Skeletal muscle satellite cell (primary cell): ENCODE measurements around the gene RIT1.
A peak's percentile ranks its signal among the peaks of the same experiment; 100 is the strongest.

Experiments used
- H3K27me3 ChIP-seq: 2 replicates; pipeline ENCODE4 v1.7.0; 2013; ENCODE audit warnings: low read length; ENCODE audit not compliant: control insufficient read depth, insufficient read depth
- H3K36me3 ChIP-seq: 2 replicates; pipeline ENCODE4 v1.7.0; 2013; ENCODE audit warnings: mild to moderate bottlenecking, control low read depth, low read length; ENCODE audit not compliant: insufficient read depth
- H3K4me1 ChIP-seq: 2 replicates; pipeline ENCODE4 v1.7.0; 2013; ENCODE audit warnings: low read length; ENCODE audit not compliant: control insufficient read depth, insufficient read depth
- H3K4me2 ChIP-seq: 2 replicates; pipeline ENCODE4 v1.7.0; 2013; ENCODE audit warnings: mild to moderate bottlenecking, low read length
- H3K4me3 ChIP-seq: 2 replicates; pipeline ENCODE4 v1.7.0; 2013; ENCODE audit warnings: low read length
- H3K9ac ChIP-seq: 2 replicates; pipeline ENCODE4 v1.7.0; 2013; ENCODE audit warnings: mild to moderate bottlenecking, low read depth, low read length, moderate library complexity
- H3K9me3 ChIP-seq: replicated peaks from 2 replicates; pipeline ENCODE4 v1.7.0; 2013; ENCODE audit warnings: mild to moderate bottlenecking, control low read depth, low read length

RIT1 gene

DNA sequence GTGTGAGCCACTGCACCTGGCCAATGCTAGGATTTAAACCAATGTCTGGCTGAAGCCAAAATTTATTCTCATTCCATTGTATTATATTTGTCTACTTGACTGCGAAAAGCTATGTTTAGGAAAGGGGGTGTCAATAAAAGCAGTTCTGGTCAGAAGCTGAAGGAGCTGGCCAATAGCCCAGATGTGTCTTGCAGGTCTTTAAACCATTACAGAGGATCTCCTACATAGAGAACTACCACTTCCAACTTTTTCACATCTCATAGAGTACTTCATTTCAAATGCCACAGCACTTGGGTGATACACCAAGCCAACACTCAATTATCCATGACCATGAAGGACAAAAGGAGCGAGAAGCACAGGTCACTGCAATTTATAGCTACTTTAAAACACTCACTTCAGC is 49.3 kb downstream of the RIT1 start:
- Histone ChIP-seq H3K9me3 (no peaks in the 10 kb centered on the region), H3K4me2 (no peak overlapping the region), H3K4me3 (no peak overlapping the region), H3K36me3 (no peaks in the 10 kb centered on the region), H3K9ac (no peak overlapping the region), H3K27me3 (no peaks in the 10 kb centered on the region), H3K4me1 (peaks cover 16% of the 10 kb centered on the region)

DNA sequence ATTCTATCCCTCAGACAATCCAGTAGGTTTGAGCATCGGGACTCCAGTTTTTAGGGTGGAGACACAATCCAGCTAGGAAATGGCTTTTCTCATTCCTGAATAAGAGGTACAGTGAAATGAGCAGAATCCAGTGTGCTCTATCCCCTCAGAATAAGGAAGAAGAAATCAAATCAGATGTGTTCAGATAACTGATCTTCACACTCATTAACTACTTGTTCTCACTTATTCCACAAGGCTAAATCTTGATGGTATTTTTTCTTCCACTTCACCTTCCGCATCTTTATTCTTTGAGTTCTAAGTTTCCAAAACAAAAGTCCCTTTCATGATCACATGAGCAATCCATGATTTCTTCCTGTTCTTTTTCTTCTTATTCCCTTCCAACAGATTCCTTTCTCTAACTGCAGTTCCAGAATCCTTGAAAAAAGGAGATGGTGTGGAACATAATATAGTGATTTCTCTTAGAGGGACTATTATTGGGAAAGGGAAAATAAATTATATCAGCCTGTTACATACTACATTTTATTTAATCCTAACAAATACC is 50.1 kb downstream of the RIT1 start:
- Histone ChIP-seq H3K4me3 (peak overlapping the region; percentile 73), H3K4me2 (peak overlapping the region; percentile 84), H3K36me3 (no peaks in the 10 kb centered on the region), H3K27me3 (no peaks in the 10 kb centered on the region), H3K9me3 (no peaks in the 10 kb centered on the region), H3K4me1 (peaks cover 16% of the 10 kb centered on the region), H3K9ac (peak overlapping the region; percentile 90)

DNA sequence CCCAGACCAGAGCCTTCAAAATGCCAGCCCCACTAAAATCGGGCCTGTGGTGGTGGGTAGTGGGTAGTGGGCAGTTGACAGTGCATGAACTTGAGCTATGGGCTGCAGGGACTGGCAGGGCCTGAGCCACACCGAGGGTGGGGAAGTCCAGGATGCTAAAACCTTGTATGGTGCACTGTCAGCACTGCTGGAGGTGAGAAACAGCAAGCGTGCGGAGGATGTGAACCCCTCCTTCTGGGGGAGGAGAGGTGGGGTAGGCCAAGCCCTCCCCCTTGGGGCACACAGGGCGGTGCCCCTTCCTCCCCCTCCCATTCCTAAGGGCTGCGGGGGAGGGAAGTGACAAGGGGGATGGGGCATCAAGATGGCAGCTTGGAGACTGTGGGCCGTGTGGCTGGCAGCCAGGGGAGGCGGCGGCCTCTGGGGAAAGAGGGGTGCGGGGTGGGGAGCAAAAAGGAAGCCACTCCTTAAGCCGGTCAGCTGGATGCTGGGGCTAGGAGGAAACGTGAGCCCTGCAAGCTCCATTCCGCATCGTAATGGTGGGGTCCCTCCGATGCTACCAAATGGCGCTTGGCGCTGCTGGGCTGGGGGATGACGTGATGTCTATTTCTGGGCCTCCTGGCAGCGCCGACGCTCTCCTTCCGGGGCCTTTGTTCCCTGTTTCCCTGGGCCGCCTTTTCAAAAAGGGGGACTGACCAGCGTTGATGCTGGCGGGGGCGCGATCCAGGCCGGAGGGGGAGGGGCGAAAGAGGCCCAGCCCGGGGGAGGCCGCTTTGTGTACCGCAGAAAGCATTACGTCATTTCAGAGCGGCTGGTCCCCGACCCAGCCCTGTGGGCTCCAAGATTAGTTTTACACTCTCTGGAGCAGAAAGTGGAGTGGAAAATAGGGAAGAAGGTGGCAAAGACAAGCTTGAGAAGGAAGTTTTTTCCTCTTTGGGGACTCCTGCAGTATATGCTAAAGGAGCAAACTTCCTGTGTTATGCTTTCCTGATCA is 51.0 kb downstream of the RIT1 start:
- Histone ChIP-seq H3K4me1 (peaks cover 16% of the 10 kb centered on the region), H3K4me3 (peak overlapping the region; percentile 73)

GRCh38 chr1:155859234-155859829 is 51.8 kb downstream of the RIT1 start, which contains the start of gene SYT11:
TSS of gene SYT11 (plus strand) at chr1:155859567. CDS start at chr1:155859762, 195 bp downstream.
- H3K9me3 ChIP-seq = no peaks in the 10 kb centered on the region
- H3K36me3 ChIP-seq = peaks cover 8% of the 10 kb centered on the region
- H3K4me2 ChIP-seq = peak within 1 kb of the TSS; percentile 84
- H3K4me1 ChIP-seq = peaks cover 16% of the 10 kb centered on the region
- H3K4me3 ChIP-seq = peak within 1 kb of the TSS; percentile 73
- H3K9ac ChIP-seq = peak within 1 kb of the TSS; percentile 90
- no peaks in the 10 kb centered on the region for H3K27me3 ChIP-seq

More for the DNA sequence above, 51.0 kb downstream of the RIT1 start:
- peaks cover 3% of the 10 kb centered on the region for H3K36me3 ChIP-seq
- no peaks in the 10 kb centered on the region for H3K9me3 ChIP-seq
- H3K27me3 ChIP-seq = no peaks in the 10 kb centered on the region
- peak overlapping the region; percentile 90 for H3K9ac ChIP-seq
- peak overlapping the region; percentile 84 for H3K4me2 ChIP-seq

DNA sequence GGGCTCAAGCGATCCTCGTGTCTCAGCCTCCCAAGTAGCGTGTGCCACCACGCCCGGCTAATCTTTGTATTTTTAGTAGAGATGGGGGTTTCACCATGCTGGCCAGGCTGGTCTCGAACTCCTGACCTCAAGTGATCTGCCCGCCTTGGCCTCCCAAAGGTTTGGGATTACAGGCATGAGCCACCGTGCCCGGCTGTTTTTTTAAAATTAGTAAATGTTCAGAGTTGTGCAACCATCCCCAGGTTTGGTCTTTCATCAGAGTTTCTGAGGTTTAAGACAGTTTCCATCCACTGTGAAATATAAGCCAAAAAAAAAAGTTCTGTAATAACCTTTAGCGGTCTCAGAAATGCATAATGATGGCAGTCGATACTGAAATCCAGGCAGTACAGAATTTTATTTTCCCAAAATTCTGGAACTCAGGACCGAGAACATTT is 52.3 kb downstream of the RIT1 start:
- Histone ChIP-seq H3K4me1 (peaks cover 16% of the 10 kb centered on the region), H3K9me3 (no peaks in the 10 kb centered on the region), H3K4me3 (peak overlapping the region; percentile 73), H3K36me3 (peaks cover 10% of the 10 kb centered on the region), H3K27me3 (no peaks in the 10 kb centered on the region), H3K9ac (peak overlapping the region; percentile 80), H3K4me2 (peak overlapping the region; percentile 81)

DNA sequence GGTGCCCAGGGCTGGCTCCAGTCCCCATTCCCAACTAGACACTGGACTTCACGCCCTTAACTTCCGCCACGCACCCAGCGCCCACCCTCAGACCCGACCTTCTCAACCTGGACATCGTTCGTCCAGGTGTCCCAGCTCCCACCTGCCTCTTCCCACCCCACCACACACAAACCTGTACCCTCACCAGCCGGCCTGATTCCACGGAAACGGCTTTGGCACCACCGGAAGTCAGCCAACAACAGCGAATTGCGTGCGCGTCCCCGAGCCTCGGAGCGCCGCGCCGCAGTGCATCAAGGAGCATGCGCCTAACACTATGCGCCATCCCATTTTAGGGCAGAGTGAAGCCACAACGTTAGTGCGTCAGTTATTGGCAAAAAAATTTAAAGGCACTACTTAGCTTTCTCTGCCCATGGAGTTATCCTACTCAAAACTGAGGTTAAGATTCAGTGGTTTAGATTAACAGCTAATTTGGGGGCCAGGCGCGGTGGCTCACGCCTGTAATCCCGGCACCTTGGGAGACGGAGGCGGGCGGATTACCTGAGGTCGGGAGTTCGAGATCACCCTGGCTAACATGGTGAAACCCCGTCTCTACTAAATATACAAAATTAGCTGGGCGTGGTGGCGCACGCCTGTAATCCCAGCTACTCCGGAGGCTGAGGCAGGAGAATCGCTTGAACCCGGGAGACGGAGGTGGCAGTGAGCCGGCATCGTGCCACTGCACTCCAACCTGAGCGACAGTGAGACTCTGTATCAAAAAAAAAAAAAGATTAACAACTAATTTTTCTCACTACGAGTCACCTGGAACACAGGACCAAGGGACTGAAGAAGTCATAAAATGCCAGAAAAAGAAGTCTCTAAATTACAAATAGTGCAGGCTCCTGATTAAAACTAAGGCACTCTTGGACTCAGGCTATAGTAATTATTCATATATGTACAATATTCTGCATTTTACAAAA is 53.9 kb downstream of the RIT1 start, which contains the start of gene GON4L:
GON4L (minus strand) TSS at position 240 of the 956 bp plus-strand sequence. CDS start 3,434 bp downstream, outside the sequence.
- Histone ChIP-seq H3K9me3 (no peaks in the 10 kb centered on the region), H3K27me3 (no peaks in the 10 kb centered on the region), H3K4me3 (peak within 1 kb of the TSS; percentile 100), H3K4me2 (peak within 1 kb of the TSS; percentile 87), H3K36me3 (peaks cover 23% of the 10 kb centered on the region), H3K4me1 (peaks cover 16% of the 10 kb centered on the region), H3K9ac (peak within 1 kb of the TSS; percentile 97)

GRCh38 chr1:155856257-155856974 is 54.7 kb downstream of the RIT1 start:
- Histone ChIP-seq H3K4me1 (peaks cover 16% of the 10 kb centered on the region), H3K36me3 (peaks cover 23% of the 10 kb centered on the region), H3K4me2 (peak overlapping the region; percentile 87), H3K4me3 (peak overlapping the region; percentile 100), H3K9me3 (no peaks in the 10 kb centered on the region), H3K9ac (peak overlapping the region; percentile 97), H3K27me3 (no peaks in the 10 kb centered on the region)

GRCh38 chr1:155850345-155850744 is 60.8 kb downstream of the RIT1 start:
- peaks cover 42% of the 10 kb centered on the region for H3K36me3 ChIP-seq
- H3K9me3 ChIP-seq = no peaks in the 10 kb centered on the region
- H3K4me3 ChIP-seq = no peak overlapping the region
- no peaks in the 10 kb centered on the region for H3K4me1 ChIP-seq
- H3K4me2 ChIP-seq = no peak overlapping the region
- no peak overlapping the region for H3K9ac ChIP-seq
- no peaks in the 10 kb centered on the region for H3K27me3 ChIP-seq

DNA sequence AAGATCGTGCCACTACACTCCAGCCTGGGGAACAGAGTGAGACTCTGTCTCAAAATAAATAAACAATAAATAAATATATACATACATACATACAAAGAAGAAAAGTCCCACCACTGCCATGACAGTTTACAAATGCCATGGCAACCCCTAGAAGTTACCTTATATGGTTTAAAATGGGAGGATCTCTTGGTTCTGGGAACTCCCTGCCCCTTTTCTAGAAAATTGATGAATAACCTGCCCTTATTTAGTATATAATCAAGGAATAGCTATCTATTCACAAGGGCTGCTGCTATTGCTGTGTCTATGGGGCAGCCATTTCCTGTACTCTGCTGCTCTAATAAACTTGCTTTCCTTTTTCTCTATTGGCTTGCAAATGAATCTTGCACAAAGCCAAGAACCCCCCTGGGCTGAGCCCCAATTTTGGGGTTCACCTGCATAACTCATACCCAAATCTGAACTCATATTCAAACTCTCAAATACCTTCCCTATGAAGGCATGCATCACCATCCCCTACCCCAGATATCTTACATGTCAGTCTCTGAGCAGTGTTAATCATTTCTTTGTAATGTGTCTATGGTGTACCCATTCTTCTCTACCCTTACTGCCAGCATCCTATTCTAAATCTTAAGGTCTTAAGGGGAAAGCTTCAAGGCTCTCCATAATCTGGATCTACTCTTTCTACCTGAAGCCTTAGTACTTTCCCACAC is 63.2 kb downstream of the RIT1 start:
- Histone ChIP-seq H3K4me2 (no peak overlapping the region), H3K4me3 (no peak overlapping the region), H3K36me3 (peaks cover 40% of the 10 kb centered on the region), H3K9ac (no peak overlapping the region), H3K4me1 (no peaks in the 10 kb centered on the region), H3K27me3 (no peaks in the 10 kb centered on the region), H3K9me3 (no peaks in the 10 kb centered on the region)
